Fibroblast of the conjunctiva (primary cell): ENCODE data around the gene MT1B.
"Not testable (repeated sequence)": the region's sequence is repeated elsewhere in the genome, so short reads cannot be mapped to it uniquely, and the experiment has no call there.

ENCODE experiments used
- DNase-seq: peaks from one replicate; pipeline ENCODE4 v3.0.0-alpha.2; 2010; ENCODE audit warnings: low read depth

The MT1B gene

GRCh38 chr16:56620339-56620897 lies 31.3 kb upstream of the MT1B start:
- DNase-seq, result no peak

GRCh38 chr16:56621665-56622445 lies 29.8 kb upstream of the MT1B start:
- DNase-seq, result not testable (repeated sequence)

- DNase-seq, result not testable (repeated sequence)
These were observed 28.5 kb upstream of the MT1B start for GRCh38 chr16:56623184-56623583.

GRCh38 chr16:56623637-56624036 lies 28.0 kb upstream of the MT1B start:
- DNase-seq, result no peak

GRCh38 chr16:56625140-56625942 lies 26.3 kb upstream of the MT1B start, which contains the start of gene MT1E:
TSS of gene MT1E (plus strand) at chr16:56625781. CDS start at chr16:56625852, 71 bp downstream.
- DNase-seq, result no peak

- DNase-seq, result peak; percentile 84
These were observed 25.6 kb upstream of the MT1B start for GRCh38 chr16:56625943-56626654.

- DNase-seq, result no peak
These were observed 25.0 kb upstream of the MT1B start for GRCh38 chr16:56626685-56627084.

GRCh38 chr16:56628486-56629350 lies 23.0 kb upstream of the MT1B start:
- DNase-seq, result no peak

- DNase-seq, result no peak
These were observed 22.2 kb upstream of the MT1B start for GRCh38 chr16:56629531-56629930.

- DNase-seq, result no peak
These were observed 21.6 kb upstream of the MT1B start for GRCh38 chr16:56630134-56630533.

GRCh38 chr16:56631197-56631596 lies 20.5 kb upstream of the MT1B start:
- no peak for DNase-seq

GRCh38 chr16:56631832-56632155 lies 19.9 kb upstream of the MT1B start:
- DNase-seq, result no peak

GRCh38 chr16:56632156-56632847 lies 19.4 kb upstream of the MT1B start, which contains the start of gene MT1M:
TSS of gene MT1M (plus strand) at chr16:56632659. CDS start at chr16:56632732, 73 bp downstream.
- no peak for DNase-seq

- DNase-seq, result no peak
These were observed 18.8 kb upstream of the MT1B start for GRCh38 chr16:56632848-56633365.

- no peak for DNase-seq
These were observed 18.2 kb upstream of the MT1B start for GRCh38 chr16:56633535-56633934.

GRCh38 chr16:56634715-56635440 lies 16.8 kb upstream of the MT1B start:
- no peak for DNase-seq

GRCh38 chr16:56635441-56635967 lies 16.2 kb upstream of the MT1B start:
- DNase-seq, result no peak

- no peak for DNase-seq
These were observed 14.9 kb upstream of the MT1B start for GRCh38 chr16:56636616-56637413.
